Caco-2 (cell line): ENCODE data around the gene CENPP. TPM values are rescaled to one million over a fixed set of nuclear protein-coding genes. Genes with fewer than 3 reads are reported as not detected.

Experiments used
- BruUV-seq: library from RNA; stranded (reverse); fragments of 400-500 nt; replicated peaks from 2 replicates; lab custom pipeline; 2021; lab: Mats Ljungman, UMichigan
- CTCF ChIA-PET: fragments of 300-600 bp; sonication (Branson Sonifier 250); formaldehyde crosslinking; loops from one replicate; lab custom pipeline; 2022; ENCODE audit warnings: antibody characterized with exemption; lab: Charles Lee
- POLR2A ChIA-PET: fragments of 300-600 bp; sonication (Branson Sonifier 250); formaldehyde crosslinking; loops from one replicate; lab custom pipeline; 2022; ENCODE audit warnings: antibody characterized with exemption; lab: Charles Lee
- DNase-seq, 2 experiments: peaks; one replicate each; pipeline versions ENCODE4 v3.0.0 to v3.0.0-alpha.2; 2020 to 2022
- H3K27me3 ChIP-seq: replicated peaks from 2 replicates; pipeline ENCODE4 v1.6.0; 2011; ENCODE audit warnings: low read length; ENCODE audit not compliant: control insufficient read depth, insufficient read depth
- H3K36me3 ChIP-seq: 2 replicates; pipeline ENCODE4 v1.5.1; 2011; ENCODE audit warnings: low read length; ENCODE audit not compliant: control insufficient read depth, insufficient read depth
- H3K4me1 ChIP-seq: fragments of 250-450 bp; sonication (Bioruptor Pico); 2 replicates; pipeline ENCODE4 v1.5.1; 2020; ENCODE audit warnings: mild to moderate bottlenecking
- H3K4me3 ChIP-seq: 2 replicates; pipeline ENCODE4 v1.5.1; 2011; ENCODE audit warnings: low read depth, mild to moderate bottlenecking, control low read depth, low read length
- H3K9me3 ChIP-seq: fragments of 250-450 bp; sonication (Bioruptor Pico); 2 replicates; pipeline ENCODE4 v1.5.1; 2020; ENCODE audit warnings: mild to moderate bottlenecking, moderate library complexity
- H3K27ac Mint-ChIP-seq: one replicate; pipeline ENCODE4 v1.8.0; 2022; ENCODE audit warnings: mixed read lengths; ENCODE audit not compliant: unreplicated experiment
- H3K27me3 Mint-ChIP-seq: one replicate; pipeline ENCODE4 v1.8.0; 2022; ENCODE audit warnings: mixed read lengths; ENCODE audit not compliant: insufficient read depth, unreplicated experiment
- H3K36me3 Mint-ChIP-seq: one replicate; pipeline ENCODE4 v1.8.0; 2022; ENCODE audit warnings: mild to moderate bottlenecking, mixed read lengths; ENCODE audit not compliant: insufficient read depth, unreplicated experiment
- H3K4me1 Mint-ChIP-seq: one replicate; pipeline ENCODE4 v1.8.0; 2022; ENCODE audit warnings: low read depth, mixed read lengths; ENCODE audit not compliant: unreplicated experiment
- H3K4me3 Mint-ChIP-seq: one replicate; pipeline ENCODE4 v1.8.0; 2022; ENCODE audit warnings: mild to moderate bottlenecking, moderate library complexity, mixed read lengths; ENCODE audit not compliant: unreplicated experiment
- H3K9me3 Mint-ChIP-seq: one replicate; pipeline ENCODE4 v1.8.0; 2022; ENCODE audit warnings: mixed read lengths; ENCODE audit not compliant: unreplicated experiment
- intact Hi-C: fragments of 100-400 bp; cut with micrococcal nuclease; formaldehyde crosslinking; loops from one replicate; pipeline ENCODE4 v1.10.0; 2022; ENCODE audit not compliant: unreplicated experiment
- total RNA-seq: library from RNA; stranded (reverse); gene quantifications from 2 replicates; pipeline ENCODE4 v1.2.3, GENCODE V29; 2022
- TF ChIP-seq, protein P1 (sequence below), 2 experiments: fragments of 200-600 bp in 1 of 2; IDR thresholded peaks; 1 replicate in 1 of 2; 2 replicates in 1 of 2; pipeline versions ENCODE4 v1.5.1 to v1.8.0; 2011 to 2022; ENCODE audit warnings: antibody characterized with exemption in 1 of 2, control low read depth in 1 of 2, inconsistent platforms in 1 of 2, low read depth in 1 of 2, low read length in 1 of 2, mild to moderate bottlenecking in 1 of 2, moderate library complexity in 1 of 2; ENCODE audit not compliant: insufficient read depth in 1 of 2, severe bottlenecking in 1 of 2, unreplicated experiment in 1 of 2

CENPP gene
- total RNA-seq, 1 experiment from 2014 or later, result 7.6 TPM

DNA sequence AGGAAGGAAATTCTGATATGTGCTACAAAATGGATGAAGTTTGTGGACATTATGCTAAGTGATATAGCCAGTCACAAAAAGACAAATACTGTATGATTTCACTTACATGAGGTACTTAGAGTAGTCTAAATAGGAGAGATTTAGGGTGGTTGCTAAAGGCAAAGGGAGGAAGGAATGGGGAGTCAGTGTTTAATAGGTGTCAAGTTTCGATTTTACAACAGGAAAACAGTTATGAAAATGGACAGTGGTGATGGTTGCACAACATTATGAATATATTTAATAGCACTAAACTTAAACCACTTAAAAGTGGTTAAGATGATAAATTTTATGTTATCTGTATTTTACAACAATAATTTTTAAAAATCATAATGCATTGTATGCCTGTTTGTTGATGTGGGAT, 250.4 kb downstream of the CENPP start:
- no peaks in the 10 kb centered on the region for H3K9me3 ChIP-seq
- intact Hi-C loops, result no loop called here
- POLR2A ChIA-PET, result no interaction called here
- Mint-ChIP-seq H3K27ac (no peak overlapping the region), H3K27me3 (no peaks in the 10 kb centered on the region), H3K4me1 (no peaks in the 10 kb centered on the region), H3K36me3 (no peaks in the 10 kb centered on the region), H3K4me3 (no peak overlapping the region), H3K9me3 (no peaks in the 10 kb centered on the region)
- H3K36me3 ChIP-seq, result no peaks in the 10 kb centered on the region
- H3K27me3 ChIP-seq, result no peaks in the 10 kb centered on the region
- no peak for DNase-seq
- CTCF ChIA-PET, result no interaction called here
- no TSS peak for BruUV-seq
- H3K4me3 ChIP-seq, result no peak overlapping the region
- TF ChIP-seq, protein P1, sequence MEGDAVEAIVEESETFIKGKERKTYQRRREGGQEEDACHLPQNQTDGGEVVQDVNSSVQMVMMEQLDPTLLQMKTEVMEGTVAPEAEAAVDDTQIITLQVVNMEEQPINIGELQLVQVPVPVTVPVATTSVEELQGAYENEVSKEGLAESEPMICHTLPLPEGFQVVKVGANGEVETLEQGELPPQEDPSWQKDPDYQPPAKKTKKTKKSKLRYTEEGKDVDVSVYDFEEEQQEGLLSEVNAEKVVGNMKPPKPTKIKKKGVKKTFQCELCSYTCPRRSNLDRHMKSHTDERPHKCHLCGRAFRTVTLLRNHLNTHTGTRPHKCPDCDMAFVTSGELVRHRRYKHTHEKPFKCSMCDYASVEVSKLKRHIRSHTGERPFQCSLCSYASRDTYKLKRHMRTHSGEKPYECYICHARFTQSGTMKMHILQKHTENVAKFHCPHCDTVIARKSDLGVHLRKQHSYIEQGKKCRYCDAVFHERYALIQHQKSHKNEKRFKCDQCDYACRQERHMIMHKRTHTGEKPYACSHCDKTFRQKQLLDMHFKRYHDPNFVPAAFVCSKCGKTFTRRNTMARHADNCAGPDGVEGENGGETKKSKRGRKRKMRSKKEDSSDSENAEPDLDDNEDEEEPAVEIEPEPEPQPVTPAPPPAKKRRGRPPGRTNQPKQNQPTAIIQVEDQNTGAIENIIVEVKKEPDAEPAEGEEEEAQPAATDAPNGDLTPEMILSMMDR (IDR thresholded peaks at IDR 0.05; ENCODE audit: insufficient read depth in 1 of 2, low read depth in 1 of 2, low read length in 1 of 2, severe bottlenecking in 1 of 2, unreplicated experiment in 1 of 2), result no peak
- no peaks in the 10 kb centered on the region for H3K4me1 ChIP-seq

DNA sequence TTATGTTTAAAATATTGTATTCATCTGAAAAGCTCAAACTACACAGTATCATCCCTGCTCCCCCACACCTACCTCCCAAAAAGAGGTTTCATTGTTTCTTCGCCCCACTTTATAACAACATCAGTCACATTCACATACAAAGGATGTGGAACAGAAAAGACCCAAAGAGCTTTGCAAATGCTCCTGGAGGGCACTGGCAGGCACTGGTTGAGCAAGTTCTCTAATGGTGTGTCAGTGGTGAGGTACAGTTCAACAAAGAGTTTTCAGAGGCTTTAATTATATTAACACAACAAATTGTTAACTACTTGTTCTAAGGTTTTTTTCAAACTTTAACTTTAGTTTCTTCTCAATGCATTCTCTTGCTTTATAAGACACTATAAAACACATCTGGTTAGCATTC, 264.2 kb downstream of the CENPP start:
- CTCF ChIA-PET, result no interaction called here

DNA sequence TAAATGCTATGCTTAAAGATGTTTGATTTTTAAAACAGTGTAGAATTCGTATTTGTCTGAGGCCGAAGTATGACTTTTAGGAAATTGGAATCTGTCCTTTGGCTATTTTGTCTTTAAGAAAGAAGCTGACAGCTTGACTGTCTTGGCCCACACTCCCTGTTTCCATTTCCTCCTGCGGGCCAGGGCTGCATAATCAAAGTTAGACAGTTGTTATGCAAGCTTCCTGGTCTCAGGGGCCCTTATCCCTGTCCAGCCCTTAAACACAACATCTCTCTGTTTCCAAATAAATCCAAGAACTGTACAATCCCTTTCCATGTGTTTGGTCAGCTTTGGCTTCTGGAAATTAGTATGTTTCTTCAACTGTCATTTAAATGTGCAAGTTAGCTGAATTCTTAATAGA, 264.6 kb downstream of the CENPP start:
- no peaks in the 10 kb centered on the region for H3K27me3 ChIP-seq
- Mint-ChIP-seq H3K4me3 (no peak overlapping the region), H3K36me3 (no peaks in the 10 kb centered on the region), H3K9me3 (no peaks in the 10 kb centered on the region), H3K4me1 (no peaks in the 10 kb centered on the region), H3K27ac (no peak overlapping the region), H3K27me3 (no peaks in the 10 kb centered on the region)
- CTCF ChIA-PET, result no interaction called here
- intact Hi-C loops, result no loop called here
- TF ChIP-seq, protein P1 (IDR thresholded peaks at IDR 0.05; ENCODE audit: insufficient read depth in 1 of 2, low read depth in 1 of 2, low read length in 1 of 2, severe bottlenecking in 1 of 2, unreplicated experiment in 1 of 2), result no peak
- no peaks in the 10 kb centered on the region for H3K4me1 ChIP-seq
- H3K9me3 ChIP-seq, result no peaks in the 10 kb centered on the region
- POLR2A ChIA-PET, result no interaction called here
- no peak for DNase-seq
- H3K4me3 ChIP-seq, result no peak overlapping the region
- H3K36me3 ChIP-seq, result no peaks in the 10 kb centered on the region
- BruUV-seq, result no TSS peak

More for the DNA sequence above, 264.2 kb downstream of the CENPP start:
- POLR2A ChIA-PET, result no interaction called here
- H3K27me3 Mint-ChIP-seq, result no peaks in the 10 kb centered on the region
- no peaks in the 10 kb centered on the region for H3K4me1 Mint-ChIP-seq
- no peaks in the 10 kb centered on the region for H3K27me3 ChIP-seq
- H3K9me3 Mint-ChIP-seq, result no peaks in the 10 kb centered on the region
- no TSS peak for BruUV-seq
- H3K9me3 ChIP-seq, result no peaks in the 10 kb centered on the region
- intact Hi-C loops, result no loop called here
- no peak for DNase-seq
- H3K27ac Mint-ChIP-seq, result no peak overlapping the region
- no peak overlapping the region for H3K4me3 Mint-ChIP-seq
- TF ChIP-seq, protein P1 (IDR thresholded peaks at IDR 0.05; ENCODE audit: insufficient read depth in 1 of 2, low read depth in 1 of 2, low read length in 1 of 2, severe bottlenecking in 1 of 2, unreplicated experiment in 1 of 2), result no peak
- no peak overlapping the region for H3K4me3 ChIP-seq
- H3K4me1 ChIP-seq, result no peaks in the 10 kb centered on the region
- H3K36me3 Mint-ChIP-seq, result no peaks in the 10 kb centered on the region
- H3K36me3 ChIP-seq, result no peaks in the 10 kb centered on the region
